ENCODE data around the gene NELFE. TPM values are rescaled to one million over a fixed set of nuclear protein-coding genes. Genes with fewer than 3 reads are reported as not detected.

The NELFE gene
- total RNA-seq, 2 donors from 2014 or later = 62.4 to 69.3 TPM

DNA sequence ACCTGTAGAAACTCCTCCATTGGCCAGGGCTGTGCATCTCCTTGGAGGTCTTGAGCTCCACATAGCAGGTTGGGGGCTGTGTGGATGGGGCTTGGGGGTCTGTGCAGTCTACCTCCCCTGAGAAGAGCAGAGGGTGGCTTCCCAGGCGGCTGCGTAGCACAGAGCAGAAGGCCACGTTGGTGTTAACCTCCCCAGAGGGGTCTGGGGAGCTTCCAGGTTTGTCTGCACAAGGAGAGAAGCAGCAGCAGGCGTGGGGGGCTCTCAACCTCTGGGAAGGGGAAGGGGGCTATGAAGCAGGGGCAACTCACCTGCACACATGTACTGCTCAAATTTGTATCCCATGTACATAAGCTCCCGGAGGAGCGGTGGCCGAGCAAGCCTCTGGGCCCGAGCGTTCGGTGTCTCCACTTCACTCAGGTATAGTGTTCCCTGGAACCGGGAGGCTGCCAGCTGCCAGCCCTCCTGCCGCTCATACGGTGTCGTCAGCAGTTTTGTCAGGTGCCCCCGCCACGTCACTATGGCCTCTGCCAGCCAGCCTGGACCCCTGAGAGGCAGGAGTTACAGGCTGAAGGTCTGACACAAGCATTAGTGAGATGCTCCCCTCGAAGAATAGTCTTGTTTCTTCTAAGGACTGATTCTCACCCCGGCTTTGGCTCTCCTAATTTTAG is 12.0 kb upstream of the NELFE start:
- peaks cover 37% of the 10 kb centered on the region for H3K36me3 ChIP-seq
- peak overlapping the region; percentile 91 to 95 for H3K27ac ChIP-seq
- H3K9me3 ChIP-seq = no peaks in the 10 kb centered on the region
- peak overlapping the region; percentile 79 for H3K4me3 ChIP-seq
- no peaks in the 10 kb centered on the region for H3K27me3 ChIP-seq (replicated peaks; ENCODE audit: insufficient read depth)
- DNase-seq (ENCODE audit: low spot score) (no peak), ATAC-seq (ENCODE audit: insufficient number of reproducible peaks, low FRiP score, low read depth) (no peak)
- peaks cover 19 to 38% of the 10 kb centered on the region in 2 donors for H3K4me1 ChIP-seq (ENCODE audit: control insufficient read depth in 1 of 2, low read depth in 2 of 2)
- TF ChIP-seq, protein P1, sequence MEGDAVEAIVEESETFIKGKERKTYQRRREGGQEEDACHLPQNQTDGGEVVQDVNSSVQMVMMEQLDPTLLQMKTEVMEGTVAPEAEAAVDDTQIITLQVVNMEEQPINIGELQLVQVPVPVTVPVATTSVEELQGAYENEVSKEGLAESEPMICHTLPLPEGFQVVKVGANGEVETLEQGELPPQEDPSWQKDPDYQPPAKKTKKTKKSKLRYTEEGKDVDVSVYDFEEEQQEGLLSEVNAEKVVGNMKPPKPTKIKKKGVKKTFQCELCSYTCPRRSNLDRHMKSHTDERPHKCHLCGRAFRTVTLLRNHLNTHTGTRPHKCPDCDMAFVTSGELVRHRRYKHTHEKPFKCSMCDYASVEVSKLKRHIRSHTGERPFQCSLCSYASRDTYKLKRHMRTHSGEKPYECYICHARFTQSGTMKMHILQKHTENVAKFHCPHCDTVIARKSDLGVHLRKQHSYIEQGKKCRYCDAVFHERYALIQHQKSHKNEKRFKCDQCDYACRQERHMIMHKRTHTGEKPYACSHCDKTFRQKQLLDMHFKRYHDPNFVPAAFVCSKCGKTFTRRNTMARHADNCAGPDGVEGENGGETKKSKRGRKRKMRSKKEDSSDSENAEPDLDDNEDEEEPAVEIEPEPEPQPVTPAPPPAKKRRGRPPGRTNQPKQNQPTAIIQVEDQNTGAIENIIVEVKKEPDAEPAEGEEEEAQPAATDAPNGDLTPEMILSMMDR (IDR thresholded peaks at IDR 0.05) = no peak

DNA sequence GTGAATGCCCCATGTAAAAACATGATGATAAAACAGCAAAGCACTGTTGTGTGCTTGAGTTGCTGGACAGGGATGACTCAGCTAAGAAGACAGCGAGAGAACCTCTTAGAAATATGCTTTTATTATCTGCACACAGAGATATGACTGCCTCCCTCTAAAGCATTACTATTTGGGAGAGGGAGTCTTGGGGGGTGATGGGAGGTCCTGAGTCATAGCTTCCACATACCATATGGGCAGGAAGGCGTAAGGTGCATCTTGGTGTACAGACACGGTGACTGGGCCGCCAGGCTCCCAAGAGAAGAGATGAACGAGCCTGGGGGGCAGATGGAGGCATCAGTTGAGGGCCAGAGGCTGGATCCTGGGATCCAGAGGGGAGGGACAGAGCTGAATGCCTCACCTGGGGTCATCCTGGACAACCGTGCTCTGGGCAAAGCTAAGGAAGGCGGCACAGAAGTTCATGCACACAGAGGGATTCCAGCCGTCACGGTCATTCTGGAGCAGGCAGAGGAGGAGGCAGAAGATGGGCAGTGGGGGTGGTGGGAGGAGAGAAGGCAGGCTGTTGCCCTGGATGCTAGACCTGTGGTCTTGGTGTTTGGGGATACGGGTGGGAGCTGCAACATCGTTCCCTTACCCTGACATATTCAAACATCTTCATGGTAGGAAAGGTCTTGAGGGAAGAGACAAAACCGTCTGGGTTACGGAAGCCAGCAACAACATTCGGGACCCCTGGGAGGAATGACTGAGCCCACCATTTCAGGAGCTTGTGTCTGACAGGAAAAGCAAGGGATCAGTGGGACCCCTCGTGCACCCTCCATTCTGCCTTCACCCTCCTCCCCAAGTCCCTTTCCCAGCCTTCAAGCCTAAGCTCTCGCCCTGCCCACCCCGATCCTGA is 11.2 kb upstream of the NELFE start:
- Histone ChIP-seq H3K4me3 (peak overlapping the region; percentile 79), H3K27me3 (replicated peaks; ENCODE audit: insufficient read depth) (no peaks in the 10 kb centered on the region), H3K36me3 (peaks cover 39% of the 10 kb centered on the region), H3K9me3 (no peaks in the 10 kb centered on the region), H3K27ac (peak overlapping the region; percentile 91 to 95), H3K4me1 (ENCODE audit: control insufficient read depth in 1 of 2, low read depth in 2 of 2) (peaks cover 19 to 38% of the 10 kb centered on the region in 2 donors)
- TF ChIP-seq, protein P1 (IDR thresholded peaks at IDR 0.05) = no peak
- no peak for ATAC-seq (ENCODE audit: insufficient number of reproducible peaks, low FRiP score, low read depth)
- no peak for DNase-seq (ENCODE audit: low spot score)

DNA sequence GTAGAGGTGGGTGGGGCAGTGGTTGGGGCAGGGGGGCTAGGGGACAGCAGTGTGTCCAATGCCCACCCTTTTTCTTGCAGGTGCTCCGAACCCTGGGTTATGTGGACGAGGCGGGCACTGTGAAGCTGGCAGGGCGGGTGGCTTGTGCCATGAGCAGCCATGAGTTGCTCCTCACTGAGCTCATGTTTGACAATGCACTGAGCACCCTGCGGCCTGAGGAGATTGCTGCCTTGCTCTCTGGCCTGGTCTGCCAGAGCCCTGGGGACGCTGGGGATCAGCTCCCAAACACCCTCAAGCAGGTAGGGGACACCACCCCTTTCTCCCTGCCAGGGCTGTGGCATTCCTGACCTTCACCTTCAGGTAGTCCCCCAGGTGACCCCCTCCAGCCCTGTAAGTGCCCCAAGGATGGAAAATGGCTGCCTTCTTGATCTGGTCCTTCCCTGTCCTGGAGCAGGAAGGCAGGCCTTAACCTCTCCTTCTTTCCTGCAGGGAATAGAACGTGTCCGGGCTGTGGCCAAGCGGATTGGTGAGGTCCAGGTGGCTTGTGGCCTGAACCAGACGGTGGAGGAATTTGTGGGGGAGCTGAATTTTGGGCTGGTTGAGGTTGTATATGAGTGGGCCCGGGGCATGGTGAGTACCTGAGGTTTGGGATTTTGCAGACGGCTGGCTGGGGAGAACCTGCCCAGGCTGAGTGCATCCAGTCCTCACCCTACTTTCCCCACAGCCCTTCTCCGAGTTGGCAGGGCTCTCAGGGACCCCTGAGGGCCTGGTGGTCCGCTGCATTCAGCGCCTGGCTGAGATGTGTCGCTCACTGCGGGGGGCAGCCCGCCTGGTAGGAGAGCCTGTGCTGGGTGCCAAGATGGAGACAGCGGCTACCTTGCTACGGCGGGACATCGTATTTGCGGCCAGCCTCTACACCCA is 10.3 kb upstream of the NELFE start:
- no peaks in the 10 kb centered on the region for H3K9me3 ChIP-seq
- H3K4me3 ChIP-seq = no peak overlapping the region
- H3K36me3 ChIP-seq = peaks cover 45% of the 10 kb centered on the region
- H3K4me1 ChIP-seq (ENCODE audit: control insufficient read depth in 1 of 2, low read depth in 2 of 2) = peaks cover 19 to 36% of the 10 kb centered on the region in 2 donors
- DNase-seq (ENCODE audit: low spot score) (no peak), ATAC-seq (ENCODE audit: insufficient number of reproducible peaks, low FRiP score, low read depth) (no peak)
- no peaks in the 10 kb centered on the region for H3K27me3 ChIP-seq (replicated peaks; ENCODE audit: insufficient read depth)
- H3K27ac ChIP-seq = no peak overlapping the region
- TF ChIP-seq, protein P1 (IDR thresholded peaks at IDR 0.05) = no peak

DNA sequence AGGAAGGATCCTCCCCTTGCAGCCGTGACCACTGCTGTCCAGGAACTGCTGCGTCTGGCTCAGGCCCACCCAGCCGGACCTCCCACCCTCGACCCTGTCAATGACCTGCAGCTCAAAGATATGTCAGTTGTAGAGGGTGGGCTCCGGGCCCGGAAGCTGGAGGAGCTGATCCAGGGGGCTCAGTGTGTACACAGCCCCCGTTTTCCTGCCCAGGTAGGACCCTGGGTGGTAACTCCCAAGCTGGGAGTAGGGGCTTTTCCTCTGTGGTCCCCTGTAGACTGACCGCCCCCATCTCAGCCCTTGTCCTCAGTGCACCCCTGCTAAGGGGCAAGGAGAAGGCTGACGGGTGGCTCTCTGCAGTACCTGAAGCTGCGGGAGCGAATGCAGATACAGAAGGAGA is 9.6 kb upstream of the NELFE start:
- peaks cover 53% of the 10 kb centered on the region for H3K36me3 ChIP-seq
- H3K27ac ChIP-seq = no peak overlapping the region
- TF ChIP-seq, protein P1 (IDR thresholded peaks at IDR 0.05) = no peak
- no peak overlapping the region for H3K4me3 ChIP-seq
- no peaks in the 10 kb centered on the region for H3K9me3 ChIP-seq
- H3K4me1 ChIP-seq (ENCODE audit: control insufficient read depth in 1 of 2, low read depth in 2 of 2) = peaks cover 15 to 29% of the 10 kb centered on the region in 2 donors
- H3K27me3 ChIP-seq (replicated peaks; ENCODE audit: insufficient read depth) = no peaks in the 10 kb centered on the region
- DNase-seq (ENCODE audit: low spot score) = no peak
- no peak for ATAC-seq (ENCODE audit: insufficient number of reproducible peaks, low FRiP score, low read depth)
